Calu3 (cell line): Measurements from ENCODE around the gene DOK7. TPM values are rescaled to one million over a fixed set of nuclear protein-coding genes. Genes with fewer than 3 reads are reported as not detected.

Experiments used
- BruUV-seq: library from RNA; stranded (reverse); fragments of 400-500 nt; replicated peaks from 2 replicates; lab custom pipeline; 2021; lab: Mats Ljungman, UMichigan
- CTCF ChIA-PET: fragments of 300-600 bp; sonication (Branson Sonifier 250); formaldehyde crosslinking; loops from one replicate; lab custom pipeline; 2022; ENCODE audit warnings: antibody characterized with exemption; lab: Charles Lee
- DNase-seq: peaks from one replicate; pipeline ENCODE4 v3.0.0; 2022
- H3K27ac Mint-ChIP-seq: one replicate; pipeline ENCODE4 v1.8.0; 2022; ENCODE audit warnings: mixed read lengths; ENCODE audit not compliant: unreplicated experiment
- H3K27me3 Mint-ChIP-seq: one replicate; pipeline ENCODE4 v1.8.0; 2022; ENCODE audit warnings: mixed read lengths; ENCODE audit not compliant: unreplicated experiment
- H3K36me3 Mint-ChIP-seq: one replicate; pipeline ENCODE4 v1.8.0; 2022; ENCODE audit warnings: mild to moderate bottlenecking, moderate library complexity, mixed read lengths; ENCODE audit not compliant: insufficient read depth, unreplicated experiment
- H3K4me1 Mint-ChIP-seq: one replicate; pipeline ENCODE4 v1.8.0; 2022; ENCODE audit warnings: mild to moderate bottlenecking, low read depth, mixed read lengths; ENCODE audit not compliant: unreplicated experiment
- H3K4me3 Mint-ChIP-seq: one replicate; pipeline ENCODE4 v1.8.0; 2022; ENCODE audit warnings: mild to moderate bottlenecking, low read depth, moderate library complexity, mixed read lengths; ENCODE audit not compliant: unreplicated experiment
- H3K9me3 Mint-ChIP-seq: one replicate; pipeline ENCODE4 v1.8.0; 2022; ENCODE audit warnings: low read depth, mixed read lengths; ENCODE audit not compliant: unreplicated experiment
- intact Hi-C: fragments of 100-400 bp; cut with micrococcal nuclease; formaldehyde crosslinking; loops from one replicate; pipeline ENCODE4 v1.10.0; 2022; ENCODE audit not compliant: unreplicated experiment
- total RNA-seq: library from RNA; stranded (reverse); gene quantifications from 2 replicates; pipeline ENCODE4 v1.2.3, GENCODE V29; 2022
- TF ChIP-seq, protein P1 (sequence below): fragments of 200-600 bp; IDR thresholded peaks from one replicate; pipeline ENCODE4 v1.8.0; 2022; ENCODE audit warnings: antibody characterized with exemption; ENCODE audit not compliant: unreplicated experiment

Gene DOK7
- total RNA-seq, 1 experiment from 2014 or later: 2.7 TPM

DNA sequence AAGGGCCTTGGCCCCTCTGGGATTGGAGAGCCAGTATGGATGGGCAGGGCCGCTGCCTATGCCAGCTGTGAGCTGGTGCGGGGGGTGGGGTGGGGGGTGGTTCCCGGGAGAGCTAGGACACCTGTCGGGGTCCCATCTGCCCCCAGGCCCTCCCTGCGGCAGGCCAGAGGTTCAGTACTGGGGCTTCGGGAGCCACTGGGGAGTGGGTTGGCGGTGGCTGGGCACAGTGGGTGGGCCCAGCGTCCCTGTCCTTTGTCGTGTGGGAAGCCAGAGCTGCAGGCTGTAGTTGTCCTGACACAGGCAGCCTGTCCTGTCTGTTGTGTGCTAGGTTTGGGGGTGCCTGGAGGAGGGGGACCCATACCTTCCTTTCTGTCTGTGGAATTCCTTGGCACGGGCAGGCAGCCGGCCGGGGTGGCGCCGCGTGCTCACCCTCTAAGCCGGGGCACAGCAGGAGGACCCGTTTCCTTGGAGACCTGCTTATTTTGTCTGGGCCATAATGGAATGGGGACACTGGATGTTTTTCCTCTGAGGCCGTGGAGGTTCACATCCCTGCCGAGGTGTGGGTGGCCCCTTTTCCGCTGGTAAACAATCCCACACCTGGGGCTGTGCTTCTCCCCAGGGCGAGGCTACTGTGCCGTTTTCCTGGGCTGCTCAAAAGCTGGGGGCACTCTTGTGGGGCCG, 14.8 kb downstream of the DOK7 start:
- Mint-ChIP-seq H3K9me3 (no peaks in the 10 kb centered on the region), H3K27ac (no peak overlapping the region), H3K4me1 (no peaks in the 10 kb centered on the region), H3K4me3 (no peak overlapping the region), H3K36me3 (peaks cover 9% of the 10 kb centered on the region), H3K27me3 (no peaks in the 10 kb centered on the region)
- TF ChIP-seq, protein P1, sequence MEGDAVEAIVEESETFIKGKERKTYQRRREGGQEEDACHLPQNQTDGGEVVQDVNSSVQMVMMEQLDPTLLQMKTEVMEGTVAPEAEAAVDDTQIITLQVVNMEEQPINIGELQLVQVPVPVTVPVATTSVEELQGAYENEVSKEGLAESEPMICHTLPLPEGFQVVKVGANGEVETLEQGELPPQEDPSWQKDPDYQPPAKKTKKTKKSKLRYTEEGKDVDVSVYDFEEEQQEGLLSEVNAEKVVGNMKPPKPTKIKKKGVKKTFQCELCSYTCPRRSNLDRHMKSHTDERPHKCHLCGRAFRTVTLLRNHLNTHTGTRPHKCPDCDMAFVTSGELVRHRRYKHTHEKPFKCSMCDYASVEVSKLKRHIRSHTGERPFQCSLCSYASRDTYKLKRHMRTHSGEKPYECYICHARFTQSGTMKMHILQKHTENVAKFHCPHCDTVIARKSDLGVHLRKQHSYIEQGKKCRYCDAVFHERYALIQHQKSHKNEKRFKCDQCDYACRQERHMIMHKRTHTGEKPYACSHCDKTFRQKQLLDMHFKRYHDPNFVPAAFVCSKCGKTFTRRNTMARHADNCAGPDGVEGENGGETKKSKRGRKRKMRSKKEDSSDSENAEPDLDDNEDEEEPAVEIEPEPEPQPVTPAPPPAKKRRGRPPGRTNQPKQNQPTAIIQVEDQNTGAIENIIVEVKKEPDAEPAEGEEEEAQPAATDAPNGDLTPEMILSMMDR: no peak
- DNase-seq: no peak
- no TSS peak for BruUV-seq
- CTCF ChIA-PET: interaction anchor here (0.5 kb wide), 1 partner anchor 1396 kb away, joined by 3 read pairs; no protein-coding TSS in a partner anchor
- intact Hi-C loops: no loop called here

GRCh38 chr4:3478446-3479357, 15.6 kb downstream of the DOK7 start:
- TF ChIP-seq, protein P1: no peak
- Mint-ChIP-seq H3K9me3 (no peaks in the 10 kb centered on the region), H3K27ac (no peak overlapping the region), H3K36me3 (peaks cover 14% of the 10 kb centered on the region), H3K4me3 (no peak overlapping the region), H3K4me1 (no peaks in the 10 kb centered on the region), H3K27me3 (no peaks in the 10 kb centered on the region)
- intact Hi-C loops: no loop called here
- CTCF ChIA-PET: no interaction called here
- no TSS peak for BruUV-seq
- no peak for DNase-seq

DNA sequence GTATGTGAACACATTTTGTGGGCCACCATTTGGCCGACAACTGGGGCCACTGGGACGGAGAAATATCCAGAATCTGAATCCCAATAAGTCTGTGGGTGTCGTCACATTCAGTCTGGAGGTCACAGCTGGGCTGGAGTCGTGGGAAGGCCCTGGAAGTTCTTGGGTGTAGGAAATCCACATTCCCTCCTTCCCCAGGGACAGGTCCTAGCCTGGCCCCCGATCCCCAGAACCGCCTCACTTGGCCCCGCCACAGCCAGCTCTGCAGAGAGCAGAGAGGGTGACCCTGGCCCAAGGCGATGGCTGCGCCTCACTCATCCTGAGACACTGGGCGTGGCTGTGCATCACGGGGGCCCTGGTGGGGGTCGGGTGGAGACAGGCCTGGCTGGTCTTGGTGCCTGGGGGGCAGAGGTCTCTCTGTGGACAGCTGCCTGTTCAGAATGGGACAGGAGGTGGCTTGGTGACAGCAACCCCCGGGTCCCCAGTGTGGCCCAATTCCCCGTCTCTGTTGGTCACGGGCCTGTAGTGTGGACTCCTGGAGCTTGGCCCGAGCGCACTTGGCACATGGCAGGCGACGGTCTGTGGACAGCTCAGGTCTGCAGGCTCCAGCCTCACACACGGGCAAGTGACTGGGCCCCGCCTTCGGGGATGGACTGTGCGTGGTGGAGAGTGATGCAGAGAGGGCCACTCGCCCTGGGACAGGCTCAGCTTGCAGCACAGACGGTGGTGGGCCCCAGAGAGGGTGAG, 16.4 kb downstream of the DOK7 start:
- no peaks in the 10 kb centered on the region for H3K27me3 Mint-ChIP-seq
- CTCF ChIA-PET: interaction anchor here (0.5 to 1.2 kb wide), 4 partner anchors 9 to 945 kb away, joined by 3 to 7 read pairs (median 4); no protein-coding TSS in a partner anchor
- DNase-seq: no peak

More for the DNA sequence above, 16.4 kb downstream of the DOK7 start:
- intact Hi-C loops: loop anchor here (1.0 kb wide), 1 partner anchor 133 kb away; no protein-coding TSS in a partner anchor
- H3K36me3 Mint-ChIP-seq: peaks cover 19% of the 10 kb centered on the region
- H3K4me1 Mint-ChIP-seq: no peaks in the 10 kb centered on the region
- H3K9me3 Mint-ChIP-seq: no peaks in the 10 kb centered on the region
- no TSS peak for BruUV-seq
- H3K4me3 Mint-ChIP-seq: no peak overlapping the region
- H3K27ac Mint-ChIP-seq: no peak overlapping the region
- TF ChIP-seq, protein P1: no peak
